Mesothelial cell of epicardium (in vitro differentiated cells): Measurements from ENCODE around the gene PRIMPOL. TPM values are rescaled to one million over a fixed set of nuclear protein-coding genes. Genes with fewer than 3 reads are reported as not detected.

Source experiments
- DNase-seq, 2 experiments: peaks; one replicate each; pipeline ENCODE4 v3.0.0; 2021; ENCODE audit warnings: low spot score in 2 of 2; ENCODE audit not compliant: unreplicated experiment in 2 of 2
- H3K27ac Mint-ChIP-seq: 2 replicates; pipeline ENCODE4 v1.8.0; 2021; ENCODE audit warnings: mixed read lengths
- H3K27me3 Mint-ChIP-seq: 2 replicates; pipeline ENCODE4 v1.8.0; 2021; ENCODE audit warnings: low read depth, mixed read lengths
- H3K36me3 Mint-ChIP-seq: 2 replicates; pipeline ENCODE4 v1.8.0; 2021; ENCODE audit warnings: mixed read lengths
- H3K4me1 Mint-ChIP-seq: 2 replicates; pipeline ENCODE4 v1.8.0; 2021; ENCODE audit warnings: mixed read lengths
- H3K4me3 Mint-ChIP-seq: 2 replicates; pipeline ENCODE4 v1.8.0; 2021; ENCODE audit warnings: mild to moderate bottlenecking, moderate library complexity, mixed read lengths
- H3K9me3 Mint-ChIP-seq: 2 replicates; pipeline ENCODE4 v1.8.0; 2021; ENCODE audit warnings: mixed read lengths
- CTCF ChIP-seq: fragments of 200-600 bp; sonication (generic); IDR thresholded peaks from one replicate; pipeline ENCODE4 v1.5.0; 2021; ENCODE audit warnings: antibody characterized with exemption; ENCODE audit not compliant: unreplicated experiment
- total RNA-seq: library from RNA; stranded (reverse); gene quantifications from 3 replicates; pipeline ENCODE4 v1.2.1, GENCODE V29; 2021

The PRIMPOL gene
- total RNA-seq, 1 donor from 2014 or later = 22.3 TPM

DNA sequence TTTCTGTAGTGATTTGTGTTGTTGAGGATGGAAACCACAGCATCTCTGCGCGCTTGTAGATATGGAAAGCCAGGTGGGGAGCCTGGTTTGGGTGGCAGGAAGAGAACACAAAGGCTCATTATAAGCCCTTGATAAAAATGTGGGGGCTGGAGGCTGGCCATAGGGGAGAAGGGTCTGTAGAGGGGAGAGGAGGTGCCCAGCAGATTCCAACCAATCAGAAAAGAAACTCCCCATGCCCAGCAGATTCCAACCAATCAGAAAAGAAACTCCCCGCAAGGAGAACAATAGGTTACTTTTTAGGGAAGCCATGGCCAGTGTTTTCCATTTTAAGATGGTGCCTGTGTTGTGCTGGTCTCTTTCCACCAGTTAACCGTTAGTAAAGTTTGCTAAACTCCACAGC, 94.1 kb downstream of the PRIMPOL start:
- no peaks in the 10 kb centered on the region for H3K27me3 Mint-ChIP-seq

DNA sequence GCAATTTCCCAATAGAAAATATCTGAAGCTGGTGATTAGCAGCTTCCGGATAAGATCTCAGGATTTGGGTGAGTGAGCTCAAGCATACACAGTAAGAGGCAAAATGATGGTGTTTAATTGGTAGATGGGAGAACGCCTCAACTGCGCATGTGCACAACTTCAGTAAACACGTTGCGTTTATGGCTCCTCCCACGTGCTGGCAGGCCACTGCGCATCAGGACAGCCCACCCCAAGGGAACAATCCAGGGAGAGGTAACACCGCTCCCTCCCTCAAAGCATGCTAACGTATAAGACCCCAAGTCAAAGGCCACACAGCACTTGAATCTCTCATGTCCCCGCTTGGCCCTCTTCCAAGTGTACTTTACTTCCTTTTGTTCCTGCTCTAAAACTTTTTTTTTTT, 94.7 kb downstream of the PRIMPOL start:
- no peak for TF ChIP-seq CTCF
- DNase-seq = no peak
- H3K36me3 Mint-ChIP-seq = no peaks in the 10 kb centered on the region
- H3K27ac Mint-ChIP-seq = no peak overlapping the region
- H3K9me3 Mint-ChIP-seq = no peaks in the 10 kb centered on the region
- H3K27me3 Mint-ChIP-seq = no peaks in the 10 kb centered on the region
- no peak overlapping the region for H3K4me3 Mint-ChIP-seq
- peaks cover 35% of the 10 kb centered on the region for H3K4me1 Mint-ChIP-seq

More for the DNA sequence above, 94.1 kb downstream of the PRIMPOL start:
- TF ChIP-seq CTCF = no peak
- H3K36me3 Mint-ChIP-seq = no peaks in the 10 kb centered on the region
- H3K9me3 Mint-ChIP-seq = no peaks in the 10 kb centered on the region
- no peak for DNase-seq
- H3K4me3 Mint-ChIP-seq = no peak overlapping the region
- peaks cover 29% of the 10 kb centered on the region for H3K4me1 Mint-ChIP-seq
- no peak overlapping the region for H3K27ac Mint-ChIP-seq

Other genes starting within 250 kb of the PRIMPOL start
- 15.8 to 18.1 TPM (median 16.7 TPM) in 3 replicates for gene IRF2, start 175.2 kb upstream of the PRIMPOL start, total RNA-seq
- 20.3 to 21.5 TPM (median 21.0 TPM) in 3 replicates for gene CASP3, start 291 bp upstream of the PRIMPOL start, total RNA-seq
- gene CENPU, start 84.4 kb downstream of the PRIMPOL start, total RNA-seq = 19.1 to 25.4 TPM (median 21.5 TPM) in 3 replicates
- gene ACSL1, start 176.2 kb downstream of the PRIMPOL start, total RNA-seq = 18.0 to 20.9 TPM (median 19.2 TPM) in 3 replicates